Neuronal stem cell (in vitro differentiated cells): Measurements from ENCODE around the gene EVA1A. TPM values are rescaled to one million over a fixed set of nuclear protein-coding genes. Genes with fewer than 3 reads are reported as not detected.

Experiments
- DNase-seq: peaks from one replicate; pipeline ENCODE4 v3.0.0-alpha.2; 2013; ENCODE audit warnings: low spot score
- H2AFZ ChIP-seq: one replicate; pipeline ENCODE4 v1.6.1; 2013; ENCODE audit warnings: mild to moderate bottlenecking, low read length, inconsistent platforms
- H2AK5ac ChIP-seq: 2 replicates; pipeline ENCODE4 v1.6.1; 2013; ENCODE audit warnings: low read depth, mild to moderate bottlenecking, inconsistent platforms, low read length, moderate library complexity, mixed read lengths
- H2BK120ac ChIP-seq: 2 replicates; pipeline ENCODE4 v1.6.1; 2013; ENCODE audit warnings: low read depth, mild to moderate bottlenecking, inconsistent platforms, low read length, moderate library complexity, mixed read lengths
- H2BK12ac ChIP-seq: one replicate; pipeline ENCODE4 v1.6.1; 2013; ENCODE audit warnings: low read length, inconsistent platforms
- H2BK15ac ChIP-seq: 2 replicates; pipeline ENCODE4 v1.6.1; 2013; ENCODE audit warnings: mild to moderate bottlenecking, low read length, inconsistent platforms, mixed read lengths
- H2BK5ac ChIP-seq: one replicate; pipeline ENCODE4 v1.6.1; 2013; ENCODE audit warnings: inconsistent platforms, mild to moderate bottlenecking, low read length, moderate library complexity
- H3K14ac ChIP-seq: one replicate; pipeline ENCODE4 v1.6.1; 2013; ENCODE audit warnings: low read length, inconsistent platforms
- H3K18ac ChIP-seq: 2 replicates; pipeline ENCODE4 v1.6.1; 2013; ENCODE audit warnings: low read length, inconsistent platforms
- H3K23ac ChIP-seq: 2 replicates; pipeline ENCODE4 v1.6.1; 2013; ENCODE audit warnings: low read depth, mild to moderate bottlenecking, mixed read lengths, low read length, inconsistent platforms; ENCODE audit not compliant: poor library complexity
- H3K27ac ChIP-seq: replicated peaks from 3 replicates; pipeline ENCODE4 v1.5.1; 2013; ENCODE audit warnings: low read length, inconsistent platforms
- H3K27me3 ChIP-seq, 3 experiments: 2 replicates each; pipeline ENCODE4 v1.6.1; 2013; ENCODE audit warnings: low read length in 3 of 3, mild to moderate bottlenecking in 2 of 3, inconsistent platforms in 1 of 3, low read depth in 1 of 3, mixed read lengths in 1 of 3, moderate library complexity in 1 of 3; ENCODE audit not compliant: control insufficient read depth in 3 of 3, insufficient read depth in 3 of 3
- H3K36me3 ChIP-seq, 2 donors: replicated peaks in 1 of 2; 2 replicates each; pipeline ENCODE4 v1.6.1; 2013; ENCODE audit warnings: low read length in 2 of 2; ENCODE audit not compliant: control insufficient read depth in 2 of 2, insufficient read depth in 2 of 2
- H3K4ac ChIP-seq: 2 replicates; pipeline ENCODE4 v1.6.1; 2013; ENCODE audit warnings: inconsistent platforms, mild to moderate bottlenecking, low read length, moderate library complexity
- H3K4me1 ChIP-seq, 2 donors: 1 replicate in 1 of 2; 2 replicates in 1 of 2; pipeline ENCODE4 v1.6.1; 2013; ENCODE audit warnings: low read length in 2 of 2, low read depth in 1 of 2; ENCODE audit not compliant: control insufficient read depth in 2 of 2, insufficient read depth in 1 of 2
- H3K4me2 ChIP-seq: one replicate; pipeline ENCODE4 v1.6.1; 2013; ENCODE audit warnings: mild to moderate bottlenecking, low read length, inconsistent platforms; ENCODE audit not compliant: insufficient read depth, poor library complexity, severe bottlenecking
- H3K4me3 ChIP-seq, 2 donors: 2 replicates each; pipeline ENCODE4 v1.5.1; 2013; ENCODE audit warnings: low read length in 2 of 2, mild to moderate bottlenecking in 2 of 2, inconsistent platforms in 1 of 2, moderate library complexity in 1 of 2
- H3K79me1 ChIP-seq: one replicate; pipeline ENCODE4 v1.6.1; 2013; ENCODE audit warnings: low read depth, mild to moderate bottlenecking, inconsistent platforms, low read length, moderate library complexity
- H3K9ac ChIP-seq: one replicate; pipeline ENCODE4 v1.6.1; 2013; ENCODE audit warnings: mild to moderate bottlenecking, low read depth, low read length, inconsistent platforms; ENCODE audit not compliant: poor library complexity
- H3K9me3 ChIP-seq, 2 donors: replicated peaks in 1 of 2; 2 replicates each; pipeline versions ENCODE3 to v1.6.1; 2013; ENCODE audit warnings: low read length in 2 of 2, mild to moderate bottlenecking in 2 of 2, inconsistent platforms in 1 of 2, low read depth in 1 of 2, mixed read lengths in 1 of 2, moderate library complexity in 1 of 2; ENCODE audit not compliant: control insufficient read depth in 2 of 2, insufficient read depth in 1 of 2
- H4K8ac ChIP-seq: one replicate; pipeline ENCODE4 v1.6.1; 2013; ENCODE audit warnings: low read depth, mild to moderate bottlenecking, inconsistent platforms, low read length, moderate library complexity
- H4K91ac ChIP-seq: one replicate; pipeline ENCODE4 v1.6.1; 2013; ENCODE audit warnings: low read length, low read depth, mild to moderate bottlenecking, inconsistent platforms; ENCODE audit not compliant: poor library complexity
- WGBS, 2 donors: extraction: QIAGEN DNeasy Blood & Tissue Kit; methylation state at CpG; one replicate each; pipeline ENCODE4 v1.1.7; 2013; ENCODE audit warnings: missing lambda C conversion rate in 2 of 2, mixed read lengths in 1 of 2; ENCODE audit not compliant: insufficient read length in 2 of 2, insufficient replicate concordance in 1 of 2; ENCODE audit errors: extremely low coverage in 2 of 2; 5-methylcytosine and 5-hydroxymethylcytosine counted together
- small RNA-seq: library from polyadenylated mRNA; stranded (forward); fragments of <200 nt; extraction: miRNeasy Mini kit (QIAGEN cat#:217004); gene quantifications from one replicate; pipeline ENCODE3, GENCODE V24; 2013; ENCODE audit not compliant: insufficient read depth

EVA1A gene

DNA sequence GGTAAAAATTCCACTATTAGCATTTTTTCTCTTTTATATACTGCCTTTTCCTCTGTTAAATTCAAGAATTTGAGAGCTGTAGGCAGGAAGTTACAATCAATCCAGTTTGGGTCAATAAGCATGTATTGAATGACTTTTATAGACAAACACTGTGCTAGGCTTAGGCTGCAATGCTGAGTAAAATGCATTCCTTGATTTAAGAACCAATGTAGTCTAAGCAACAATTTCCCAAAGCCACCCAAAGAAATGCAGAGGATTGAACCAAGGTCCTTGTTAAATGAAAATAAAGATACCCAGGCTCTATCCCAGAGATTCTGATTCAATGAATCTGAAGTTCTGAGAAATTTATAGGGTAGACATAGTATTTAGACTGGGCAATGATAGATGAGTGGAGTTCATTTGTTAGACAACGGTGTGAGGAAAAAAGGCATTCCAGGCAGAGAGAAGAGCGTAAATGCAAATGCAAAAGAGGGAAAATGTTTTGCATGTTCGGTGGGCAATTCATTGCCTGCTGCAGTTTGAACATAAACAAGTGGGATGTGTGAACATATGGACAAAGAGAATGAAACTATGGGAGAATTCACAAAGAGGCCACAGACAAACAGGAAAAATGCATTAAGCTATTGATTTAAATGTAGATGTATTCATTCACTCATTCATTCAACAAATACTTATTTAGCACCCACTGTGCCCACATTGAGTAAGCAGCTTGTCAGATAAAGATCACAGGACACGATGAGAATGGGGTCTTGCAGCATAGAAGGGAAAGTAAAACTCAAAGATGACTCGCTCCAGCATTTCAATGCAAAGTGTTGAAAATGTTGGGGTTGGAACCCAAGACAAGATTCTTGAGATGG lies 107.1 kb downstream of the EVA1A start:
- no peak overlapping the region for H3K18ac ChIP-seq
- no peak overlapping the region for H2BK120ac ChIP-seq
- no peak for DNase-seq
- no peaks in the 10 kb centered on the region for H3K79me1 ChIP-seq
- peaks cover 5 to 15% of the 10 kb centered on the region in 2 donors for H3K4me1 ChIP-seq
- no peak overlapping the region for H3K27ac ChIP-seq
- H3K4me2 ChIP-seq: no peak overlapping the region
- H2BK15ac ChIP-seq: no peak overlapping the region
- H3K4me3 ChIP-seq: no peak overlapping the region
- H3K14ac ChIP-seq: no peak overlapping the region
- no peaks in the 10 kb centered on the region for H3K27me3 ChIP-seq
- no CpG with 5 or more reads among the region's 5 CpGs for WGBS, 2 donors
- H2BK5ac ChIP-seq: no peak overlapping the region
- H2AFZ ChIP-seq: peak overlapping the region; percentile 38
- no peak overlapping the region for H2AK5ac ChIP-seq
- no peak overlapping the region for H3K9ac ChIP-seq
- no peak overlapping the region for H4K8ac ChIP-seq
- no peak overlapping the region for H3K4ac ChIP-seq
- no peak overlapping the region for H4K91ac ChIP-seq
- no peak overlapping the region for H2BK12ac ChIP-seq
- no peak overlapping the region for H3K23ac ChIP-seq
- no peaks in the 10 kb centered on the region for H3K36me3 ChIP-seq
- H3K9me3 ChIP-seq: no peaks in the 10 kb centered on the region

GRCh38 chr2:75450068-75450467 lies 110.7 kb downstream of the EVA1A start:
- no peak overlapping the region for H2BK5ac ChIP-seq
- no peaks in the 10 kb centered on the region for H3K27me3 ChIP-seq
- H3K18ac ChIP-seq: no peak overlapping the region
- no peak overlapping the region for H3K4ac ChIP-seq
- no peaks in the 10 kb centered on the region for H3K9me3 ChIP-seq
- H4K91ac ChIP-seq: no peak overlapping the region
- H2BK15ac ChIP-seq: no peak overlapping the region
- no peak for DNase-seq
- H3K36me3 ChIP-seq: no peaks in the 10 kb centered on the region
- H3K14ac ChIP-seq: no peak overlapping the region
- no peak overlapping the region for H2BK120ac ChIP-seq
- H2AFZ ChIP-seq: no peak overlapping the region
- H3K9ac ChIP-seq: no peak overlapping the region
- WGBS, 2 donors: no CpG with 5 or more reads among the region's 1 CpG
- no peak overlapping the region for H3K4me3 ChIP-seq
- H2AK5ac ChIP-seq: no peak overlapping the region
- no peak overlapping the region for H3K4me2 ChIP-seq
- no peak overlapping the region for H3K27ac ChIP-seq
- H3K23ac ChIP-seq: no peak overlapping the region
- H3K4me1 ChIP-seq: peaks cover 1 to 12% of the 10 kb centered on the region in 2 donors
- H3K79me1 ChIP-seq: no peaks in the 10 kb centered on the region
- H2BK12ac ChIP-seq: no peak overlapping the region
- H4K8ac ChIP-seq: no peak overlapping the region

DNA sequence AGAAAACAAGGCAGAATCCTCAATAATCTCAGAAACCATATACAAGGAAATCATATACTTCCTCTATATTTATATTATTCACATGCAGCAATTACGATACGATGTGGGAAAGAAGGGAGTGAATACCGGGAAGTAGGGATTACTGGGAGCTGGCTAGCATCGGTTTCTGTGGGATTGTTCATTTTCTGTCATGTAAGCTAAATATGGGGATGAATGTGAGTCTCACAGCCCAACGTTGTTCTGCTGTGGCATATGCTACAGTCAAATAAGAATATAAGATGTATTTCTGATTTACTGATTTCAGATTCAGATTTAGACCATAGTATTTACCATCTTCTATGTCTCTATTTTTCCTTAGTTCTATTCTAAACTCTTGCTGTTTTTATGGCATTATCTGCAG lies 113.6 kb downstream of the EVA1A start:
- Histone ChIP-seq H2AK5ac (no peak overlapping the region), H3K9ac (no peak overlapping the region)

More for the DNA sequence above, 113.6 kb downstream of the EVA1A start:
- H3K27ac ChIP-seq: no peak overlapping the region
- no peak overlapping the region for H3K14ac ChIP-seq
- H3K4ac ChIP-seq: no peak overlapping the region
- no peaks in the 10 kb centered on the region for H3K9me3 ChIP-seq
- no peaks in the 10 kb centered on the region for H3K27me3 ChIP-seq
- H3K4me3 ChIP-seq: no peak overlapping the region
- no peak overlapping the region for H2AFZ ChIP-seq
- H4K8ac ChIP-seq: no peak overlapping the region
- H3K4me1 ChIP-seq: no peaks in the 10 kb centered on the region
- H3K18ac ChIP-seq: no peak overlapping the region
- no peak overlapping the region for H2BK15ac ChIP-seq
- WGBS, 2 donors: no CpG with 5 or more reads among the region's 5 CpGs
- no peaks in the 10 kb centered on the region for H3K79me1 ChIP-seq
- no peak overlapping the region for H2BK120ac ChIP-seq
- H2BK12ac ChIP-seq: no peak overlapping the region
- H3K36me3 ChIP-seq: no peaks in the 10 kb centered on the region
- H3K4me2 ChIP-seq: no peak overlapping the region
- H4K91ac ChIP-seq: no peak overlapping the region
- DNase-seq: no peak
- H3K23ac ChIP-seq: no peak overlapping the region
- H2BK5ac ChIP-seq: no peak overlapping the region

Small RNAs within 50 kb of the gene (small RNA-seq; reads per million reads assigned to genes)
- gene RF01233: not detected
